Sigmoid colon (tissue), 7 donors: ENCODE results near the gene POLN. TPM values are rescaled to one million over a fixed set of nuclear protein-coding genes. Genes with fewer than 3 reads are reported as not detected.

Source experiments
- DNase-seq: peaks from one replicate; pipeline ENCODE4 v3.0.0-alpha.2; 2019
- H3K27ac ChIP-seq, 4 donors: fragments of 200-600 bp; sonication (generic); one replicate each; pipeline ENCODE4 v1.5.1; 2016 to 2019; ENCODE audit warnings: mild to moderate bottlenecking in 1 of 4
- H3K27me3 ChIP-seq, 3 donors: fragments of 200-600 bp; sonication (generic); one replicate each; pipeline ENCODE4 v1.5.1; 2019; ENCODE audit warnings: mild to moderate bottlenecking in 1 of 3
- H3K36me3 ChIP-seq, 4 donors: fragments of 200-600 bp; sonication (generic); one replicate each; pipeline ENCODE4 v1.5.1; 2016 to 2019
- H3K4me1 ChIP-seq, 4 donors: fragments of 200-600 bp; sonication (generic); one replicate each; pipeline ENCODE4 v1.5.1; 2017 to 2019
- H3K4me3 ChIP-seq, 4 donors: fragments of 200-600 bp; sonication (generic); one replicate each; pipeline ENCODE4 v1.5.1; 2017 to 2019; ENCODE audit warnings: mild to moderate bottlenecking in 2 of 4, moderate library complexity in 1 of 4
- H3K9me3 ChIP-seq, 4 donors: fragments of 200-600 bp in 3 of 4; sonication (generic) in 3 of 4; one replicate each; pipeline versions ENCODE4 v1.5.1 to v1.6.1; 2013 to 2019
- EP300 ChIP-seq, 4 donors: sonication (generic); formaldehyde crosslinking; IDR thresholded peaks; one replicate each; pipeline ENCODE4 v1.6.1; 2017; ENCODE audit warnings: antibody characterized with exemption in 4 of 4
- POLR2A ChIP-seq, 2 donors: fragments of 450-650 bp; IDR thresholded peaks; one replicate each; pipeline ENCODE4 v1.6.1; 2016; ENCODE audit warnings: antibody characterized with exemption in 2 of 2, mild to moderate bottlenecking in 2 of 2, moderate library complexity in 2 of 2
- POLR2AphosphoS5 ChIP-seq, 4 donors: sonication (generic); formaldehyde crosslinking; IDR thresholded peaks; one replicate each; pipeline ENCODE4 v1.6.1; 2017; ENCODE audit warnings: antibody characterized with exemption in 4 of 4
- WGBS, 2 donors: extraction: QIAGEN DNeasy Blood & Tissue Kit; methylation state at CpG; one replicate each; pipeline ENCODE4 v1.1.7; 2013; 5-methylcytosine and 5-hydroxymethylcytosine counted together
- intact Hi-C: fragments of 100-400 bp; cut with DNase I; formaldehyde crosslinking; loops from one replicate; pipeline ENCODE4 v1.15.1; 2023
- polyA plus RNA-seq, 3 donors: library from polyadenylated mRNA; stranded (reverse); fragments of 200-250 nt; gene quantifications; one replicate each; pipeline ENCODE4 v1.2.3, GENCODE V29; 2013
- total RNA-seq, 4 donors: library from RNA; depleted of rRNA; stranded (reverse); fragments of >200 nt; gene quantifications; one replicate each; pipeline ENCODE4 v1.1.0, GENCODE V29; 2016
- TF ChIP-seq, protein P1 (sequence below), 4 experiments: fragments of 450-650 bp in 3 of 4; fragments of 200-600 bp in 1 of 4; IDR thresholded peaks; one replicate each; pipeline ENCODE4 v1.5.1; 2016 to 2019; ENCODE audit warnings: antibody characterized with exemption in 4 of 4, mild to moderate bottlenecking in 3 of 4, moderate library complexity in 2 of 4
- donor health status: healthy with polysubstance abuse.
- donor health status: Bipolar disorder and iron deficiency.
- donor health status: healthy.

Gene POLN
- total and polyA plus RNA-seq, 7 donors = 0.60 to 9.4 (median 2.0) TPM; not detected in 1

DNA sequence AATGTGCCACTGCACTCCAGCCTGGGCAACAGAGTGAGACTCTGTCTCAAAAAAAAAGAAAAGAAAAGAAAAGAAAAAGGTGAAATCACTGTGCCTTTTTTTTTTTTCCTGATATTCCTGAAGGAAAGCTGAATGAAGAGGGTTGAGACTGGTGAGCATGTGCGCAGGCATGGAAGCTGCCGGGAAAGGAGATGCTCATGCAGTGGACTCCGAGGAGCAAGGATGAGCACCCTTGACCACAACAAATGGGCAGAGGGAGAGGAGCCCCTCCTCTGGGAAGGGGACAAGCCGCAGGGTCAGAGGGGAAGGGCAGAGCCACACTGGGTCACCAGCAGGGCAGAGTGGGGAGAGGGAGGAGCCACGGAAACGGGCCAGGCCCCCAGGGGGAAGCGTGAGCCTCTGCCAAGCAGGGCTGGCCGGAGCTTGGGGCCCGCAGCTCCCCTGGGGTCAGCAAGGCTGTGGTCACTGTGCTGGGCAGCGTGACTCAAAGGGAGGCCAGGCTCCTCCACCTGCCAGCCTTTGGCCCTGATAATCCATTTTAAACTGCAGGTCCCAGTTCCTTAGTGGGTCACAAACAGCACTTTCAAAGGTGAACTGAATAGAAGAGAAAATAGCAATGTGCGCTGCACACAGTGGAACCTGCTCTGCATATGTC, 102.9 kb downstream of the POLN start:
- no peak overlapping the region for H3K27ac ChIP-seq
- WGBS, 2 donors = 72 to 83% methylated on average over 11 of the region's 11 CpGs
- H3K4me1 ChIP-seq = no peaks in the 10 kb centered on the region
- no peak for DNase-seq
- intact Hi-C loops = no loop called here
- no peaks in the 10 kb centered on the region for H3K27me3 ChIP-seq
- H3K4me3 ChIP-seq = no peak overlapping the region
- H3K9me3 ChIP-seq = no peaks in the 10 kb centered on the region
- TF ChIP-seq POLR2AphosphoS5 (IDR thresholded peaks at IDR 0.05) (no peak), EP300 (IDR thresholded peaks at IDR 0.05) (no peak), POLR2A (IDR thresholded peaks at IDR 0.05) (no peak)
- TF ChIP-seq, protein P1, sequence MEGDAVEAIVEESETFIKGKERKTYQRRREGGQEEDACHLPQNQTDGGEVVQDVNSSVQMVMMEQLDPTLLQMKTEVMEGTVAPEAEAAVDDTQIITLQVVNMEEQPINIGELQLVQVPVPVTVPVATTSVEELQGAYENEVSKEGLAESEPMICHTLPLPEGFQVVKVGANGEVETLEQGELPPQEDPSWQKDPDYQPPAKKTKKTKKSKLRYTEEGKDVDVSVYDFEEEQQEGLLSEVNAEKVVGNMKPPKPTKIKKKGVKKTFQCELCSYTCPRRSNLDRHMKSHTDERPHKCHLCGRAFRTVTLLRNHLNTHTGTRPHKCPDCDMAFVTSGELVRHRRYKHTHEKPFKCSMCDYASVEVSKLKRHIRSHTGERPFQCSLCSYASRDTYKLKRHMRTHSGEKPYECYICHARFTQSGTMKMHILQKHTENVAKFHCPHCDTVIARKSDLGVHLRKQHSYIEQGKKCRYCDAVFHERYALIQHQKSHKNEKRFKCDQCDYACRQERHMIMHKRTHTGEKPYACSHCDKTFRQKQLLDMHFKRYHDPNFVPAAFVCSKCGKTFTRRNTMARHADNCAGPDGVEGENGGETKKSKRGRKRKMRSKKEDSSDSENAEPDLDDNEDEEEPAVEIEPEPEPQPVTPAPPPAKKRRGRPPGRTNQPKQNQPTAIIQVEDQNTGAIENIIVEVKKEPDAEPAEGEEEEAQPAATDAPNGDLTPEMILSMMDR (IDR thresholded peaks at IDR 0.05) = no peak
- no peaks in the 10 kb centered on the region for H3K36me3 ChIP-seq

DNA sequence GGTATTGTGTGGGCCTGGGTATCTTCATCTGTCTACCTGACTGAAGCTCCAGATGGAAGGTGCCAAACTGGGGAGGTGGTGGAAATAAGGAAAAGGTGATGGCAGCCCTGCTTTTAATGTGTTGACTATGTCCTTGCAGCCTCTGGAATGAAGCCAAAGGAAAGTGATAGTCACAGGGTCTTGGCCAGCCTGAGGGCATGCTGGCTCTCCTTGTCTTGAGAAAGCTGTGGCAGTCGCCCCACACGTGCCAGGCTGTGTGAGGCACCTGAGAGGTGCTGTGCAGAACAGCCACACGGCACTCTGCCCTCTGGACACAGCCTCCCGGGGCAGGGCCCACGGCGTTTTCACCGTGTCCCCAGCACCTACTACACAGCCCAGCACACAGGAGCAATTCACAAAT, 105.2 kb downstream of the POLN start:
- 54 to 89% methylated on average over 7 of the region's 7 CpGs for WGBS, 2 donors
- DNase-seq = no peak
- Histone ChIP-seq H3K36me3 (no peaks in the 10 kb centered on the region), H3K27me3 (no peaks in the 10 kb centered on the region), H3K4me1 (no peaks in the 10 kb centered on the region), H3K27ac (no peak overlapping the region), H3K9me3 (peaks cover 0 to 9% (median 5%) of the 10 kb centered on the region in 4 donors), H3K4me3 (no peak overlapping the region)
- no peak for TF ChIP-seq POLR2A (IDR thresholded peaks at IDR 0.05)
- intact Hi-C loops = no loop called here

DNA sequence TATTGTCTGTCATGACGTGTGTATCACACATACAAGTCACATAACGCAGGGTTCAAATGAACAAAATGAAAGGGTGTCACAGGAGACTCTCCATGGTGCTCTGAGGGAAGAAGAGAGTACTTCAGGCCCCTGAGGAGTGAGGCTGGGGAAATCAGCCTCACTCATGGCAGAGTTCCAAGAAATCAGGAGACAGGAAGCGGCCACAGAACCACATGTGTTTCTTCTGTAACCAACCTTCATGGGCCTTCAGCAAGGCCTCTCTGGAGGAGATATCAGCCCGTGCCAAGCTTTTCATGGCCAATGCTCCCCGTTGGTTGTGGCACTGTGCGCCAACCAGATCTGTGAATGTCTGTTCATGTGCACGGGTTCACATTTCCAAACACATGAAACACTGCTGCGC, 106.8 kb downstream of the POLN start:
- no peak overlapping the region for H3K27ac ChIP-seq
- DNase-seq = no peak
- H3K36me3 ChIP-seq = no peaks in the 10 kb centered on the region
- H3K4me1 ChIP-seq = no peaks in the 10 kb centered on the region
- intact Hi-C loops = no loop called here
- H3K9me3 ChIP-seq = peaks cover 0 to 9% (median 5%) of the 10 kb centered on the region in 4 donors
- no peak overlapping the region for H3K4me3 ChIP-seq
- WGBS, 2 donors = 52 to 84% methylated on average over 8 of the region's 8 CpGs
- H3K27me3 ChIP-seq = no peaks in the 10 kb centered on the region
- TF ChIP-seq EP300 (IDR thresholded peaks at IDR 0.05) (no peak), POLR2A (IDR thresholded peaks at IDR 0.05) (no peak), POLR2AphosphoS5 (IDR thresholded peaks at IDR 0.05) (no peak)
- TF ChIP-seq, protein P1 (IDR thresholded peaks at IDR 0.05) = no peak

DNA sequence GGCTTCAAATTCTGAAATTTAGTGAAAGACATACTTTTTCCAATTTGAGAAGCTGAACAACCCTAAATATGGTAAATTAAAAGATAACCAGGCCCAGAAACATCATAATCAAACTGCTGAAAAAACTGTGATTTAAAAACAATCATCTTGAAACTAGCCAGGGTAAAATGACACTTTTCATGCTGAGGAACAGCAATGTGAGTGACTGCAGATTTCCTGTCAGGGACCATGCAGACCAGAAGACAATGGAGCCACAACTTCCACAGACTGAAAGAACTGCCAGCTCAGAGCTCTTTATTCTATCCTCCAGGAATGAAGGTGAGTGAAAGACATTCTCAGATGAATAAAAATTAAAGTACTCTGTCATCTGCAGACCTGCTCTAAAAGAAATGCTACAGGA, 109.5 kb downstream of the POLN start:
- no peak for DNase-seq
- TF ChIP-seq POLR2AphosphoS5 (IDR thresholded peaks at IDR 0.05) = no peak
- no peak for TF ChIP-seq EP300 (IDR thresholded peaks at IDR 0.05)
- no peak for TF ChIP-seq POLR2A (IDR thresholded peaks at IDR 0.05)
- intact Hi-C loops = no loop called here
- H3K9me3 ChIP-seq = peaks cover 0 to 9% (median 5%) of the 10 kb centered on the region in 4 donors
- H3K36me3 ChIP-seq = no peaks in the 10 kb centered on the region
- H3K27ac ChIP-seq = no peak overlapping the region
- H3K4me1 ChIP-seq = no peaks in the 10 kb centered on the region
- no peaks in the 10 kb centered on the region for H3K27me3 ChIP-seq
- H3K4me3 ChIP-seq = no peak overlapping the region

DNA sequence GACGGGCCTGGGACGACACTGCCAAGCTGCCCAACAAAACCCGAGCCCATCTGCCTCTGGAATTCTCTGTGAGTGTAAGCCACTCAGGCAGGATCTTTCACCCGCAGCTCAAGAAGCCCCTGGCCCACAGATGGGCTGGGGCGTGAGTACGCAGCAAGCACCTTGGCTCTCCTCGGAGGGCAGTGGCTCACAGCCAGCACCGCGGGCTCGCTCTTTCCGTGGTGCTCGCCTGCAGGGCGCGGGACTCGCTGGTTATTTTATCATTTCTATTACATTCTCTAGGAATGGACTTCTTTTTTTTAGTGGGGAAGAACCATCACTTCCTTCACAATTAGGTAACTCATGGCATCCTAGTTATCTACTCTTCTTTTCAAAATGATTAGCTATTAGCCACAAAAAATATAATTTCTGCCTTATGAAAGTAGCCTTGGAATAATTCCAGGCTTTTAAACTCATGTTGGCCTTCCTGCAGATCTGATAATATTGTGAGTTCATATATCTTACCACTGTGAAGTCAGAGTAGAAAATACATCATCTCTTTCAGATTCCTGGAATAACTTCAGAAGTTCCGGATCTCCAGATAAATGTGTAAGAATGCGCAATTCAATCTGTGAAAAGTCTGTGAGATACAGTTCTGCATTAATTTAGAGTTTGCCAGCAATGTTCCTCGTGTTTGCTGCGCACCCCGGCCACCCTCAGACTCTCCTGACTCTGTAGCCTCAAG, 114.2 kb downstream of the POLN start:
- WGBS, 2 donors = 93 to 94% methylated on average over 20 of the region's 20 CpGs
- Histone ChIP-seq H3K36me3 (no peaks in the 10 kb centered on the region), H3K27me3 (no peaks in the 10 kb centered on the region), H3K27ac (no peak overlapping the region), H3K4me1 (no peaks in the 10 kb centered on the region), H3K9me3 (peaks cover 0 to 8% (median 3%) of the 10 kb centered on the region in 4 donors), H3K4me3 (no peak overlapping the region)
- intact Hi-C loops = no loop called here
- no peak for TF ChIP-seq EP300 (IDR thresholded peaks at IDR 0.05)
- TF ChIP-seq POLR2A (IDR thresholded peaks at IDR 0.05) = no peak
- TF ChIP-seq POLR2AphosphoS5 (IDR thresholded peaks at IDR 0.05) = no peak
- TF ChIP-seq, protein P1 (IDR thresholded peaks at IDR 0.05) = no peak
- DNase-seq = no peak
